ENCODE measurements around the gene NEDD9.

The NEDD9 gene

GRCh38 chr6:11232770-11233626 lies 530 bp upstream of the NEDD9 start:
- DNase-seq, result no peak

GRCh38 chr6:11231564-11232192 lies 790 bp downstream of the NEDD9 start:
- DNase-seq, result no peak

GRCh38 chr6:11231108-11231463 lies 1.4 kb downstream of the NEDD9 start:
- no peak for DNase-seq

GRCh38 chr6:11230158-11231107 lies 2.0 kb downstream of the NEDD9 start:
- DNase-seq, result no peak

GRCh38 chr6:11229655-11230046 lies 2.8 kb downstream of the NEDD9 start:
- no peak for DNase-seq

GRCh38 chr6:11228935-11229654 lies 3.4 kb downstream of the NEDD9 start:
- no peak for DNase-seq

- no peak for DNase-seq
These were observed 4.8 kb downstream of the NEDD9 start for GRCh38 chr6:11227698-11228097.

- DNase-seq, result no peak
These were observed 6.5 kb downstream of the NEDD9 start for GRCh38 chr6:11226005-11226404.

GRCh38 chr6:11224966-11225463 lies 7.5 kb downstream of the NEDD9 start:
- no peak for DNase-seq

GRCh38 chr6:11224252-11224965 lies 8.1 kb downstream of the NEDD9 start:
- DNase-seq, result peak; percentile 49

GRCh38 chr6:11223286-11223864 lies 9.1 kb downstream of the NEDD9 start:
- no peak for DNase-seq

GRCh38 chr6:11222385-11223277 lies 9.8 kb downstream of the NEDD9 start:
- no peak for DNase-seq

GRCh38 chr6:11221623-11222384 lies 10.7 kb downstream of the NEDD9 start:
- DNase-seq, result no peak

GRCh38 chr6:11219400-11219834 lies 13.1 kb downstream of the NEDD9 start:
- no peak for DNase-seq

- no peak for DNase-seq
These were observed 13.7 kb downstream of the NEDD9 start for GRCh38 chr6:11218538-11219399.

- no peak for DNase-seq
These were observed 14.4 kb downstream of the NEDD9 start for GRCh38 chr6:11218102-11218442.

GRCh38 chr6:11217360-11218101 lies 14.9 kb downstream of the NEDD9 start:
- DNase-seq, result no peak

GRCh38 chr6:11215773-11216172 lies 16.7 kb downstream of the NEDD9 start:
- no peak for DNase-seq

All from CD4-positive, alpha-beta T cell treated with Interleukin-17A for 4 hours (primary cell).